H9 (cell line): ENCODE measurements around the gene STX2. TPM values are rescaled to one million over a fixed set of nuclear protein-coding genes. Genes with fewer than 3 reads are reported as not detected.

Experiments
- DNase-seq: peaks from one replicate; pipeline ENCODE4 v3.0.0-alpha.2; 2017
- H2AFZ ChIP-seq: one replicate; pipeline ENCODE4 v1.6.1; 2013; ENCODE audit warnings: mild to moderate bottlenecking, low read length, control low read depth, moderate library complexity
- H2AK5ac ChIP-seq: 2 replicates; pipeline ENCODE4 v1.6.1; 2013; ENCODE audit warnings: low read length, control low read depth, mixed read lengths; ENCODE audit not compliant: insufficient read length
- H2BK120ac ChIP-seq: one replicate; pipeline ENCODE4 v1.6.1; 2013; ENCODE audit warnings: low read depth, mild to moderate bottlenecking, low read length, control low read depth, inconsistent platforms; ENCODE audit not compliant: poor library complexity, severe bottlenecking
- H2BK12ac ChIP-seq: 2 replicates; pipeline ENCODE4 v1.6.1; 2013; ENCODE audit warnings: low read length, control low read depth, mixed read lengths, low read depth; ENCODE audit not compliant: insufficient read length
- H2BK15ac ChIP-seq: 2 replicates; pipeline ENCODE4 v1.6.1; 2013; ENCODE audit warnings: low read depth, low read length, control low read depth
- H2BK20ac ChIP-seq: one replicate; pipeline ENCODE4 v1.6.1; 2013; ENCODE audit warnings: low read depth, mild to moderate bottlenecking, low read length, control low read depth, inconsistent platforms; ENCODE audit not compliant: poor library complexity, severe bottlenecking
- H2BK5ac ChIP-seq: 2 replicates; pipeline ENCODE4 v1.6.1; 2013; ENCODE audit warnings: low read length, control low read depth, mixed read lengths; ENCODE audit not compliant: insufficient read length
- H3K14ac ChIP-seq: 2 replicates; pipeline ENCODE4 v1.6.1; 2013; ENCODE audit warnings: low read length, control low read depth; ENCODE audit not compliant: insufficient read depth
- H3K18ac ChIP-seq: 2 replicates; pipeline ENCODE4 v1.6.1; 2013; ENCODE audit warnings: low read depth, mild to moderate bottlenecking, mixed read lengths, low read length, control low read depth; ENCODE audit not compliant: insufficient read length
- H3K23ac ChIP-seq: 2 replicates; pipeline ENCODE4 v1.6.1; 2013; ENCODE audit warnings: low read length, control low read depth, mixed read lengths, low read depth; ENCODE audit not compliant: insufficient read length
- H3K23me2 ChIP-seq: 2 replicates; pipeline ENCODE4 v1.6.1; 2013; ENCODE audit warnings: low read depth, mild to moderate bottlenecking, mixed read lengths, low read length, control low read depth; ENCODE audit not compliant: insufficient read length, poor library complexity, severe bottlenecking
- H3K27ac ChIP-seq: 2 replicates; pipeline ENCODE4 v1.5.1; 2013; ENCODE audit warnings: low read length, control low read depth, mixed read lengths, low read depth; ENCODE audit not compliant: insufficient read length
- H3K27me3 ChIP-seq: 2 replicates; pipeline ENCODE4 v1.6.1; 2013; ENCODE audit warnings: low read length, control low read depth, inconsistent platforms; ENCODE audit not compliant: insufficient read depth
- H3K4ac ChIP-seq: 2 replicates; pipeline ENCODE4 v1.6.1; 2013; ENCODE audit warnings: low read depth, mild to moderate bottlenecking, control low read depth, inconsistent platforms, low read length, moderate library complexity
- H3K4me1 ChIP-seq: 2 replicates; pipeline ENCODE4 v1.6.1; 2013; ENCODE audit warnings: low read length, control low read depth, inconsistent platforms; ENCODE audit not compliant: insufficient read depth
- H3K4me2 ChIP-seq: 2 replicates; pipeline ENCODE4 v1.6.1; 2013; ENCODE audit warnings: low read length, control low read depth, mixed read lengths; ENCODE audit not compliant: insufficient read length, insufficient read depth
- H3K56ac ChIP-seq: 2 replicates; pipeline ENCODE4 v1.6.1; 2013; ENCODE audit warnings: low read depth, mild to moderate bottlenecking, mixed read lengths, low read length, control low read depth; ENCODE audit not compliant: insufficient read length
- H3K79me1 ChIP-seq: 2 replicates; pipeline ENCODE4 v1.6.1; 2013; ENCODE audit warnings: low read depth, mild to moderate bottlenecking, moderate library complexity, low read length, control low read depth, inconsistent platforms; ENCODE audit not compliant: insufficient read depth, poor library complexity, severe bottlenecking
- H3K79me2 ChIP-seq: 2 replicates; pipeline ENCODE4 v1.6.1; 2013; ENCODE audit warnings: low read length, control low read depth, inconsistent platforms; ENCODE audit not compliant: insufficient read depth
- H3K9ac ChIP-seq: 2 replicates; pipeline ENCODE4 v1.6.1; 2013; ENCODE audit warnings: low read length, control low read depth, mixed read lengths; ENCODE audit not compliant: insufficient read length; ENCODE audit errors: extremely low read depth
- H3K9me3 ChIP-seq: one replicate; pipeline ENCODE4 v1.6.1; 2013; ENCODE audit warnings: low read depth, low read length, inconsistent platforms; ENCODE audit not compliant: control insufficient read depth
- H3T11ph ChIP-seq: one replicate; pipeline ENCODE4 v1.6.1; 2013; ENCODE audit warnings: mild to moderate bottlenecking, low read length, control low read depth, inconsistent platforms
- H4K20me1 ChIP-seq: one replicate; pipeline ENCODE4 v1.6.1; 2013; ENCODE audit not compliant: control insufficient read depth, insufficient read length, insufficient read depth
- H4K5ac ChIP-seq: 2 replicates; pipeline ENCODE4 v1.6.1; 2013; ENCODE audit warnings: low read depth, mild to moderate bottlenecking, mixed read lengths, low read length, control low read depth; ENCODE audit not compliant: insufficient read length
- H4K8ac ChIP-seq: replicated peaks from 2 replicates; pipeline ENCODE4 v1.6.1; 2013; ENCODE audit warnings: low read length, control low read depth, mixed read lengths, low read depth; ENCODE audit not compliant: insufficient read length
- H4K91ac ChIP-seq: 2 replicates; pipeline ENCODE4 v1.6.1; 2013; ENCODE audit warnings: low read depth, mild to moderate bottlenecking, moderate library complexity, mixed read lengths, low read length, control low read depth; ENCODE audit not compliant: insufficient read length
- H3K27ac Mint-ChIP-seq, 3 experiments: 2 replicates in 2 of 3; 3 replicates in 1 of 3; pipeline ENCODE4 v1.8.0; 2020 to 2021; ENCODE audit warnings: mixed read lengths in 3 of 3, mild to moderate bottlenecking in 1 of 3, moderate library complexity in 1 of 3
- H3K27me3 Mint-ChIP-seq: 2 replicates; pipeline ENCODE4 v1.8.0; 2021; ENCODE audit warnings: low read depth, mild to moderate bottlenecking, moderate library complexity, mixed read lengths
- H3K36me3 Mint-ChIP-seq, 3 experiments: 2 replicates in 2 of 3; 3 replicates in 1 of 3; pipeline ENCODE4 v1.8.0; 2020 to 2021; ENCODE audit warnings: low read depth in 3 of 3, mixed read lengths in 3 of 3; ENCODE audit not compliant: insufficient read depth in 1 of 3
- H3K4me1 Mint-ChIP-seq, 2 experiments: 2 replicates each; pipeline ENCODE4 v1.8.0; 2020; ENCODE audit warnings: mixed read lengths in 2 of 2
- H3K4me3 Mint-ChIP-seq, 2 experiments: 2 replicates in 1 of 2; 3 replicates in 1 of 2; pipeline ENCODE4 v1.8.0; 2020 to 2021; ENCODE audit warnings: mild to moderate bottlenecking in 2 of 2, mixed read lengths in 2 of 2, moderate library complexity in 1 of 2
- H3K9me3 Mint-ChIP-seq, 2 experiments: 2 replicates in 1 of 2; 3 replicates in 1 of 2; pipeline ENCODE4 v1.8.0; 2020; ENCODE audit warnings: mild to moderate bottlenecking in 2 of 2, mixed read lengths in 2 of 2, moderate library complexity in 1 of 2
- WGBS: extraction: QIAGEN DNeasy Blood & Tissue Kit; methylation state at CpG from one replicate; pipeline ENCODE4 v1.1.7; 2013; ENCODE audit warnings: missing lambda C conversion rate, low lambda C conversion rate, mixed read lengths; ENCODE audit not compliant: insufficient read length; ENCODE audit errors: extremely low coverage; 5-methylcytosine and 5-hydroxymethylcytosine counted together
- total RNA-seq: library from RNA; stranded (reverse); gene quantifications from 2 replicates; pipeline ENCODE4 v1.2.1, GENCODE V29; 2021
- TF ChIP-seq, protein P1 (sequence below): fragments of 200-600 bp; sonication (generic); conservative IDR thresholded peaks from 3 replicates; pipeline ENCODE4 v1.8.0; 2021; ENCODE audit warnings: antibody characterized with exemption, mild to moderate bottlenecking

Gene STX2
- total RNA-seq, 1 experiment from 2014 or later, result 19.4 TPM

DNA sequence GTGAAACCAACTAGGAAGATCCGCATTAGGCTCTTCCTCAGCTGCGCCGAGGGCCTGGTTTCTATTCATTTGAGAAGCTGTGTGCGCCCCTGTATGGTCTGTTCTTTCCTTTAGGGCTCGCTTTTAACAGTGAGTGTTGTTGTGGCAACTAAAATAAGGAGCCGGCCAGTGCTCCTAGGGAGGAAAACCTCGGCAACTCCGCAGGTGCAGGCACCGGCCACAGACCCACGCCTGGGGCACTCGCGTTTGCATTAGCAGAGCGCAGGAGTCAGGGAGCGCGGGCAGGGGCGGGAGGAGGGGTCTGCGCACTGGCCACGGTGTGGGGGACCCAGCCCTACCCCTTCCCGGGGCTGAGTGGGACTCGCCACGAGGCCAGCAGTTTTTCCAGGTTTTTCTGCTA is 50.5 kb downstream of the STX2 start:
- no peak overlapping the region for H2AFZ ChIP-seq
- no peak overlapping the region for H2AK5ac ChIP-seq
- peak overlapping the region; percentile 62 for H3K18ac ChIP-seq
- H4K91ac ChIP-seq, result no peak overlapping the region
- no CpG with 5 or more reads among the region's 21 CpGs for WGBS
- no peak overlapping the region for H4K8ac ChIP-seq
- peaks cover 2% of the 10 kb centered on the region; the same call in 1 of the 2 replicates for H3K4me1 ChIP-seq
- peak overlapping the region in 2 of 3 experiments; percentile 31 to 78; a peak in 4 of 7 replicates for H3K27ac Mint-ChIP-seq
- no peak overlapping the region for H2BK12ac ChIP-seq
- no peaks in the 10 kb centered on the region for H4K20me1 ChIP-seq
- H3K23me2 ChIP-seq, result peaks cover 7% of the 10 kb centered on the region
- H3K56ac ChIP-seq, result no peak overlapping the region
- no peak overlapping the region for H3K23ac ChIP-seq
- peaks cover 7% of the 10 kb centered on the region in 2 experiments; a peak in 4 of 5 replicates for H3K9me3 Mint-ChIP-seq
- H3K14ac ChIP-seq, result peak overlapping the region; percentile 76; the same call in 1 of the 2 replicates
- H3K9me3 ChIP-seq, result no peaks in the 10 kb centered on the region
- H3T11ph ChIP-seq, result no peak overlapping the region
- peak overlapping the region; percentile 33 for H3K9ac ChIP-seq
- peak overlapping the region; percentile 65; the same call in 1 of the 2 replicates for H2BK15ac ChIP-seq
- no peaks in the 10 kb centered on the region for H3K79me2 ChIP-seq
- no peaks in the 10 kb centered on the region for H3K27me3 ChIP-seq
- H3K79me1 ChIP-seq, result no peaks in the 10 kb centered on the region
- no peak overlapping the region for H3K27ac ChIP-seq
- no peak overlapping the region for H3K4ac ChIP-seq
- peak overlapping the region; percentile 75 for H2BK120ac ChIP-seq
- peak overlapping the region; percentile 35 for H3K4me2 ChIP-seq
- no peak overlapping the region for H2BK5ac ChIP-seq
- DNase-seq, result peak; percentile 62
- peaks cover 21 to 37% (median 30%) of the 10 kb centered on the region in 3 experiments for H3K36me3 Mint-ChIP-seq
- H2BK20ac ChIP-seq, result no peak overlapping the region
- peaks cover 9% of the 10 kb centered on the region for H3K27me3 Mint-ChIP-seq
- no peak overlapping the region for H4K5ac ChIP-seq
- peak overlapping the region; percentile 36 to 37; a peak in 4 of 5 replicates for H3K4me3 Mint-ChIP-seq
- TF ChIP-seq, protein P1, sequence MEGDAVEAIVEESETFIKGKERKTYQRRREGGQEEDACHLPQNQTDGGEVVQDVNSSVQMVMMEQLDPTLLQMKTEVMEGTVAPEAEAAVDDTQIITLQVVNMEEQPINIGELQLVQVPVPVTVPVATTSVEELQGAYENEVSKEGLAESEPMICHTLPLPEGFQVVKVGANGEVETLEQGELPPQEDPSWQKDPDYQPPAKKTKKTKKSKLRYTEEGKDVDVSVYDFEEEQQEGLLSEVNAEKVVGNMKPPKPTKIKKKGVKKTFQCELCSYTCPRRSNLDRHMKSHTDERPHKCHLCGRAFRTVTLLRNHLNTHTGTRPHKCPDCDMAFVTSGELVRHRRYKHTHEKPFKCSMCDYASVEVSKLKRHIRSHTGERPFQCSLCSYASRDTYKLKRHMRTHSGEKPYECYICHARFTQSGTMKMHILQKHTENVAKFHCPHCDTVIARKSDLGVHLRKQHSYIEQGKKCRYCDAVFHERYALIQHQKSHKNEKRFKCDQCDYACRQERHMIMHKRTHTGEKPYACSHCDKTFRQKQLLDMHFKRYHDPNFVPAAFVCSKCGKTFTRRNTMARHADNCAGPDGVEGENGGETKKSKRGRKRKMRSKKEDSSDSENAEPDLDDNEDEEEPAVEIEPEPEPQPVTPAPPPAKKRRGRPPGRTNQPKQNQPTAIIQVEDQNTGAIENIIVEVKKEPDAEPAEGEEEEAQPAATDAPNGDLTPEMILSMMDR, result no peak
- H3K4me1 Mint-ChIP-seq, result peaks cover 31 to 44% of the 10 kb centered on the region in 2 experiments
